HG02981 (cell line): Measurements from ENCODE around the gene MYO9B.

Experiments
- ATAC-seq: cut with Tn5 transposase; IDR thresholded peaks from one replicate; pipeline ENCODE4 v1.9.1; 2021; ENCODE audit warnings: mild to moderate bottlenecking, moderate library complexity; ENCODE audit not compliant: unreplicated experiment

Gene MYO9B

DNA sequence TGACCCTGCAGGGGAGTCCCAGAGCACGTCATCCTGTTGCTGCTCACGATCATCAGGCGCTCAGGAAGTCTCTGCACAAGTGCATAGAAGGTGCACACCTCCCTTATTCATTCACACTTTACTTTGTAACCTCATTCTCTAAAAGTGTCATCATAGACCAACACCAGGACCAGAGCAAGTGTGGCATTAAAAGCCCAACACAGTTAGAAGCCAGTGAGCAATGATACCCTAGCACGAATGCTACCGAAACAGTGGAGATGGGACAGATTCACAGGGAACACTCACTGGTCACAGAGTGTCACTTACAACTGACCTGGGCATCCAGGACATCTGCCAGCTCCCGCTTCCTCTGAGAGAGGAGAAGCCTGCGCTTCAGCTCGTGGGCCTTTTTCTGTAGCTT, 17.3 kb upstream of the MYO9B start:
- no peak for ATAC-seq

DNA sequence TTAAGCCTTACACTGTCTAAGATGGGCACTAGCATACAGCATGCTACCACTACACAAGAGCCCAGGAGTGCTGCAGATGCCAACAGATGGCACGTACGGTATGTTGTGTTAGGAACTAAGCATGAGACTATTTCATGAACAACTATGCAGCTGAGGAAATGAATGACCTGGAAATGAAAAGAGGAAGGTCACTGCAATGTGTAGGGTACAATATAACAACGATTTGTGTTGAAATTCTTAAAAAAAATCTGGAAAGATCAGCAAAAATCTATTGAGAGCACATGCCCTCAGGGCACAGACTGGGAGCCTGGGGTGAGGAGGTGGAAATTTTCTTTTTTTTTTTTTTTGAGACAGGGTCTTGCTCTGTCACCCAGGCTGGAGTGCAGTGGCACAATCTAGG, 14.8 kb upstream of the MYO9B start:
- ATAC-seq = no peak

DNA sequence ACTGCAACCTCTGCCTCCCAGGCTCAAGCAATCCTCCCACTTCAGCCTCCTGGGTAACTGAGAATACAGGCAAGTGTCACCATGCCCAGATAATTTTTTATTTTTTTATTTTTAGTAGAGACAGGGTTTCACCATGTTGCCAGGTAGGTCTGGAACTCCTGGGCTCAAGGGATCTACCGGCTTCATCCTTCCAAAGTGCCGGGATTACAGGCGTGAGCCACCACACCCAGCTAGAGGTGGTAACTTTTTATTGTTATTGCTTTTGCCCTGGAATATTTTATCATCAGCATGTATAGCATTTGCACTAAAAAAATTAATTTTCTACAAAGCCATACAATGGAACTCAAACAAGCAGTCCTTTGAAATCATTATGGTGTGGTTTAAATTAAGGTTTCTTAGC, 14.4 kb upstream of the MYO9B start:
- no peak for ATAC-seq

DNA sequence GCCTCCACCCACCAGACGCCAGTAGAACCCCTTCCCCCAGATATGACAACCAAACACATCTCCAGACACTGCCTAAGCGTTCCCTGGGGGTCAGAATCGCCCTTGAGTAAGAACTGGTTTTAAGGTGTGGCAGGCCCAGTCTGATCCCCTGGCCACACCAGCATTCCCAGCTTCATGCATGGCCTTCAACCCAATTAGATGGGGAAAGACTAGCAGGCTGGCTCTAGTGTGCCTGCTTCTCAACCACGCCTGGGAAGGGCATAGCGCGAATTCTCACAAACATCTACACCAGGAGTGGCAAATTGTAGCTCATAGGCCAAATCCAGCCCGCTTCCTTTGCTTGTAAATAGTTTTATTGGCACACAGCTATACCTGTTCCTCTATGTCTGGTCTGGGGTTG, 13.9 kb upstream of the MYO9B start:
- ATAC-seq = no peak

DNA sequence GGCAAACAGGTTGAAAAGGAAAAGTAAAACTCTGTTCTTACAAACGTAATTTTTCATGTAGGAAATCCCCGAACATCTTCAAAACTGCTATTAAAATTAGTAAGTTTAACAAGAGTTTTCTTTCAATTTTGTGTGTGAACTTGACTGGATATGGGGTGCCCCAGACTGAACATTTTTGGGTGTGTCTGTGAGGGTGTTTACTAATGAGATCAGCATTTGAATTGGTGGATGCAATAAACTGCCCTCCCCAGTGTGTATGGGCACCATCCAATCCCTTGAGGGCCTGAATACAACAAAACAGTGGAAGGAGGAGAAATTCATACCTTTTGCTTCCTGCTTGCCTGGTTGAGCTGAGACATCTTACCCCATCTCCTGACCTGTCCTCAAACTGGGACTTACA, 12.1 kb upstream of the MYO9B start:
- ATAC-seq = no peak

DNA sequence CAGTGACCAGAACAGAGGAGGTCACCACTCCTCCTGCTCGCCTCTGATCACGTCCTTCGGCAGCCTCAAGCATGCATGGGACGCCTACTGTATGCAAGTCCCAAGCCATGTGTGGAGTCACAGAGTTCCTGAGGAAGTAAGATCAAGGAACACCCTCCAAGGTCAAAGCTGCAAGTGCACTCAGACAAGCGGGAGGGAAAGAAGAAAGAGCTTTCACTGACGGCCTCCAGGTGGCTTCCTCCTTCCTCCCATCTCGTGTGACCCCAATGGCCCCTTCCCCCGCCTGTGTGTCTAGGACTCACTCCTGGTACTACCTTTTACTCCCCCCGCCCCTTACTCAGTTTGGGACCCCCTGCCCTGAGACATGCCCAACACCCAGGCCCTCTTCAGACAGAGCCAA, 6.4 kb upstream of the MYO9B start:
- ATAC-seq = no peak

DNA sequence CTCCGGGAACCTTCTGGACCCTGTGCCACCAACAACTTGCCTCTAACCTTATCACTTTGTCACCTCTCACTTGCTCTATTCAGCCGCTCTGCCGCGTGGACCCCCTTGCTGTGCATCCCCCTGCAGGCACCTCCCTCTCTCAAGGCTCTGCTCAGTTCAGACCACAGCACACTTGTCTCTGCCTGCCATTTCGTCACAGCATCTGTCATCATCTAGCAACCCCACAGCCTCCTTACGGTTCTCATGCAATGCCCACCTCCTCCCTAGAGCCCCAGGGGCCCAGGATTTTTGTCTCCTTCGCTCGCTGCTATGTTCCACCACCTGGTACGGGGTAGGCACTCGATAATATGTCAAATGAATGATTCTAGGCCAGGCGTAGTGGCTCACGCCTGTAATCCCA, 5.2 kb upstream of the MYO9B start:
- ATAC-seq = no peak

DNA sequence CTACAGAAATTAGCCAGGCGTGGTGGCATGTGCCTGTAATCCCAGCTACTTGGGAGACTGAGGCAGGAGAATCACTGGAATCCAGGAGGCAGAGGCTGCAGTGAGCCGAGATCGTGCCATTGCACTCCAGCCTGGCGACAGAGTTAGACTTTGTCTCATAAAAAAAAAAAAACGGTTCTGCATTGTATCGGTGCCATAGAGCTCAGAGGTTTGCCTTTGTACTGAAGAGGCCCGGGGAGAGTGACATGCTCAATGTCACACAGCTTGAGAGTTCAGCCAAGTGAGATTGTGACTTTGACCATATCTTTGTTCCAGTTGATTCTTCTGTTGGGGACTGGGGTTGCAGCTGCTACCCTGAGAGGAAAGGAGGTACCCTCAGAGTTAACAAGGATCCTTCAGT, 4.7 kb upstream of the MYO9B start:
- no peak for ATAC-seq

DNA sequence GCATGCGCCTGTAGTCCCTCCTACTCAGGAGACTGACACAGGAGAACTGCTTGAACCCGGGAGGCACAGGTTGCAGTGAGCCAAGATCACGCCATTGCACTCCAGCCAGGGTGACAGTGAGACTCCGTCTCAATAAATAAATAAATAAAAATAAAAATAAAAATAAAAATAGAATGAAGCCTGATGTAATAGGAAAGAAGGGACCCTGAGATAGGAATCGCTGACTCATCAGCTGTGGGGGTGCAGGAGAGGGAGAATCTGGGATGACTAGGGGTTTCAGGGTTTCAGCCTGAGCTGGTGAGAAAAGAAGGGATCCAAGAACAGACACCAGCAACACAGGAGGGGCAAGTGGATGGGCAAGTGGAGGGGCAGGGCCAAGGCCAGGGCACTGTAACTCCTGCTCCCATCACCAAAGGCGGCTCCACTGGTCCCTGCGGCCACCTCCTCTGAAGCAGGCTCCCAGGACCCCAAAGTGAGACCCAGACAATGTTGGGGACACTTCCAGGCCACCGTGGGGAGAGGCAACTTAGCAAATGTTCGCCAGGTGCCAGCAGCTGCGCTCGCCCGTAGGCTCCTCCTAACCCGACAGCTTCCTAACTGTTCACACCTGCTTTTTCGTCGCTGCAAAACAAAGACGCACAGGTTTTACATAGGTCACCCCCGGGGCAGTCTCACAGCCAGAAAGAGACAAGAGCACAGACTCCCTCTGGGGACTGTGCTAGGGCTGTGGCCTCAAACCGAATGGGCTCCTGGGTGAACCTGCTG, 1.5 kb upstream of the MYO9B start:
- ATAC-seq = no peak

DNA sequence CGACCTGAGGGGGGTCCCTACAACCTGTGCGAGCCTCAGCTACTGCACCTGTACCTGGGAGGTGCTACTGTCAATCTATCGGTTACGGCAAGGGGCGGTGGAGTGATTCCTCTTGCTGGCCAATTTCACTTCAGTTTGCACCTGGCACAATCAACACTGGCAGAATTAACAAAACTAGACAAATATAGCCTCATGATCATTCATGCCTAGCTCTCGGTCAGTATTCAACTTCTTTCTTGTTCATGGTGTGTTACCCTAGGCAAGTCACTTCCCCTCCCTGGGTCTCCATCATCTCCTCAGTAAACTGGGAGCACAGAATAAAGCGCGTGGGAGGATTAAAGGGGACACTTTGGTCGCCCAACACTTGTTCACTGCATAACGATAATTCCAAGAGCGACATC, 943 bp upstream of the MYO9B start:
- ATAC-seq = no peak

DNA sequence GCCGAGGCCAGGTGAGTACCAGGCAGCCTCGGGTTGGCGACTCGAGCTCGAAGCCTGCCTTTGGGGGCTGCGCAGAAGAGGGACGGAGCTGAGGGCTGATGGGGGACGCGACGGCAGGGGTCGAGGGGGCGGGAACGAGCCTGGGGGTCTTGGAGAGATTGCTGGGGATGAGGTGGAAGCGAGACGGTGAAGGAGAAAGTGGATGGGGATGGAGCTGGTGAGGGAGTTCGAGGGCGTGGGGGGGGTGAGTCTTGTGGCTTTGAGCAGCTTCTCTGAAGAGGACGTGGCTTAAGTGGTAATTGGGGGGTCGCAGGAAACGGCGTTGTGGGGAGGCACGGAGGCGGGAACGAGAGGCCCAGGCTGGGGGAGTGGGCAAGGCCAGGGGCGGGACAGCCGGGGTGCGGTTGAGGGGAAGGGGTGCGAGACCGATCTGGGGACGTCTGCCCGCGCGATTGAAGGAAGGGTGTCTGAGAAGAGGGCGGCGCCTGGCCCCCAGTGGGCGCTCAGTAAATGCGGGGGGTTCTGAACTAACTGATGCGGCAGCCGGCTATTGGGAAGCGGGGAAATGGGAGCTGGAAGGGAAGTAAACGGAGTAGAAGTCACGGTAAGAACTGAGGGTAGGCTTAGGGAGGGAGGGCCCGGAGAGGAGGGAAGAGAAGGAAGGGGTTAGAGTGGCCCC, 426 bp downstream of the MYO9B start:
- ATAC-seq = no peak

DNA sequence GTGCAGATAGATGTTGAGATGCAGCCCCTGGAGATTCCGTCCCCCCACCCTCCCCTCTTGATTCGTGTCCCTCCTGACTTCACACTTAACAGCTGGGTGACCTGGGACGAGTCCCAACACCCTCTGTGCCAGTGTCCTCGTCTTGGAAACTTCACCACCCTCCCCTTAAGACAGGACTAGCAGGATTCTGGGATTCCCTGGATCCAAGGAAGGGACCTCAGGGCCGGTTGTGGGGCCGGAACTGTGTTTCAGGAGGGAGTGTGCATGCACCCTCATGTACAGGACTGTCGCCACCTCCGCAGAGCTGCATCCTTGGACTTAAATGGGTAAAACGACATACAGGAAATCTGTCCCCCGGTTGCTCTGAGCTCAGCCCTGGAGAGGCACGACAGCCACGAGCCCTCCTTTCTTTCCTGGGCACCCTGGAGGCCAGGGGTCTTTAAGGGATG, 990 bp downstream of the MYO9B start:
- no peak for ATAC-seq

DNA sequence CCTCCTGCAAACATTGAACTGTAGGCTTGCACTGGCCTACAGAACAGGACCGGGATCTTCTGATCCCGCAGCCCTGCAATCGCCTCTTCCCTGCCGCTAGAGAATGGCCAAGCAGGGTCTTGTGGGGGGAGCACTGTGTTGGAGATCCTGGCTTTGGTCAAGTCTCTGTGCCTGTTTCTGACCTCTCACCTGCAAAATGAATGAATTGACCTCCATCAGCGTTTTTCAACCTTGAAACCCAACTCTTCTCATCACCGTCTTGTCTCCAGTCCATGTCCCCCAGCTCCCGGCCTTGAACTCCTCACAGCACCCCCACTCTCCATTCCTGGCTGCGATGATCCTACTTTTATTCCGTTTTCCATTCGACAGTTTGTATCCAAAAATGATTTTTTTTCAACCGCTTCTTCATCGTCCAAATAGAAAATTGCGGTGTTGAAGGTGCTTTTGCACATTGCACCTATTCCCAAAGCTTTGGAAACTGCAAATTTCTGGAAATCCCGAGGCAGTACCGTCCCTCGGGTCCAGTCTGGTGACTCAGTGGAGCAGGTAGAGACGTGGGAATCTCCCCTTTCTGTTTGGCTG, 2.0 kb downstream of the MYO9B start:
- no peak for ATAC-seq

DNA sequence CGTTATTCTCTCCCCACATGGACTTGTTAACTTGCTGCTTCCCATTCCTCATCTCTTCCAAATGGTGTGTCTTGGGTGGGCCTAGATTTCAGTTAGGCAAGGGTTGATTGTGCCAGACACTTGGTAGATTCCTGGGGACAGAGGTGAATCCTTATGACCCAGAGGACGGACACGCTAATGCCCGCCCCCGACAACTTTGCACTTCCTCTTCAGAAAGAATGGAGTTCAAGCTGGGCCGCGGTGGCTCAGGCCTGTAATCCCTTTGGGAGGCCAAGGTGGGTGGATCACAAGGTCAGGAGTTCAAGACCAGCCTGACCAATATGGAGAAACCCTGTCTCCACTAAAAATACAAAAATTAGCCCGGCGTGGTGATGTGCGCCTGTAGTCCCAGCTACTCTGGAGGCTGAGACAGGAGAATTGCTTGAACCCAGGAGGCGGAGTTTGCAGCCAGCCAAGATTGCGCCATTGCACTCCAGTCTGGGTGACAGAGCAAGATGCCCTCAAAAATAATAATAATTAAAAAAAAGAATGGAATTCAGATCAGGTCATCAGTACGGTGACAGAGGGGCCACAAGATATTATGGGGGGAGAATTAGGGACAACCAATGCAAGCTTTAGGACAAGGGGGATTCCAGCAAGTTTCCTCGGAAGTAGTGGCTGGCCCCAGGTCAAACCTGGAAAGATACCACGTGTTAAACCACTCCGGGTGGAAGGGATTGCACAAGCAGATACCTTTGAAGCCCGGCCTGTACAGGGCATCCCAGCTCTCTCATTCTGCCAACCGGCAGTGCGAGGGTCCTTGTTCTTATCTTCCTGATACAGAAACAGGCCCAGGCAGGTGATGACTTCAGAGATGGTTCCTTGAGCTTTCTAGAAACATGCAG, 2.7 kb downstream of the MYO9B start:
- no peak for ATAC-seq

DNA sequence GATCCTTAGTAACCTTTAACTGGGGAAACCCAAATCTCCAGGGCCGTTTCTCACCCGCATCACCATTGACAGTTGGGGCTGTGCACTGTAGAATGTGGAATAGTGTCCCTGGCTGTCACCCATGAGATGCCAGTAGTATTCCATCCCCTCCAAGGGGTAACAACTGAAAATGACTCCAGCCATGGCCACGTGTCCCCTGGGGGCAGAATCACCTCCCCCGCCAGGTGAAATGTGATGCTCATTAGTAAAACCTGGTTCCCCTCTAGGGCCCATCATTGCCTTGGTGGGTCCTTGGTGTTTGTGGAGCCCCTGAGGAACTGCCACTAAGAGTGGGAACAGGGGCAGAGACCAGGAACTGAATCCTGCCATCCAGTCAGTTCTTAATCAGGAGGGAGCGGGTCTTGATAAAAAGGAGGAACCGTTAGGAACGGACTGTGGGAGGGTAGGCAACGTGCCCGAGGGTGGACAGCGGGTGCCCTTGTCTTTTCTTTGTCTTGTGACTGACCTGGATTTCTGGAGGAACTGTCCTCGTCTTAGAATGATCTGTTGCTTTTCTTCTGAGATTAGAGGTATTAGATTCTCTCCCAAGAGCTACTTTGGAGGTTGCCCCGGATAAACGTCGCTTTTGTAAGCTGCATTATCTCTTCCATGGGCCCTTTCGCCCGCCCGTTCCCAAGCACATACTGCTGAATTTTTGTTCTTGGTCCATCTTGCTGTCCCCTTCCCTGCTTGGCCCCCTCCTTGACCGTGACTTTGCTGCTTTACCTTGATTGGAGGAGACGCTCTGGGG, 3.5 kb downstream of the MYO9B start:
- no peak for ATAC-seq

DNA sequence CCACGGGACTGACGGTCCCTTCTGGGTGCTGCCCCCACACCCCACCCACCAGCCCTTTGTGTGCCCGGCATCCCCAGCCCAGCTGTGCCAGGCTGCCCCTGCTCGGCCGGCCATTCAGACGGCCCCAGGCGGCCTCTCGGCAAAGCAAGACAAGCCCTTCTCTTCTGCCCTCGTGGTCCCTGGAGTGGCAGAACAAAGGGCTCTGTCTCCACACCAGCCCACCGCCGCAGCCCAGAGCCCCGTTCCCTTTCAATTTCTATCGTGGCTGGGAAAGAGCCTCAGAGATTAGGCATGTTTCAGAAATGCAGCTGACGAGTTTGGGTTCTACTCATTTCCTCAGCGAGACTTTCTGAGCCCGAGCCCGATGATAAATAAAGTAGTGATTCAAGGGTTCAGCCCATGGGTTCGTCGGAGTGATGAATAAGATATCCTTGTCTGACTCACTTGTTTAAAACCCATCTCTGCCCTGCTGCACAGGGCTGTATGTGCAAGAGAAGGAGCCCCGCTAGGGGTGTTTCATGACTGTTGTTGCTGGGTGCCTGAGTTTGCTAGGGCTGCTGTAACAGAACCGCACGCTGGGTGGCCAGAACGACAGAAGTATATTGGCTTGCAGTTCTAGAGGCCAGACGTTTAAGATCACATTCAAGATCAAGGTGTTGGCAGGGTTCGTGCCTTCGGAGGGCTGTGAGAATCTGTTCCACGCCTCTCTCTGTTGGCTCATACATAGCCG, 4.3 kb downstream of the MYO9B start:
- ATAC-seq = peak; percentile 29

DNA sequence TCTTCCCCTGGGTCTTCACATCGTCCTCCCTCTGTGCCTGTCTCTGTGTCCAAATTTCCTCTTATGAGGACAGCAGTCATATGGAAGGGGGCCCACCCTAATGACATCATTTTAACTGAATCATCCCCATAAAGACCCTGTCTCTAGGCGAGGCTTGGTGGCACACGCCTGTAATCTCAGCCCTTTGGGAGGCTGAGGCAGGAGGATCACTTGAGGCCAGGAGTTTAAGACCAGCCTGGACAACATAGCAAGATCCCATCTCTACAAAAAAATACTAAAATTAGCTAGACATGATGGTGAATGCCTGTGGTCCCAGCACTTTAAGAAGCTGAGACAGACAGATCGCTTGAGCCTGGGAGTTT, 4.8 kb downstream of the MYO9B start:
- no peak for ATAC-seq

DNA sequence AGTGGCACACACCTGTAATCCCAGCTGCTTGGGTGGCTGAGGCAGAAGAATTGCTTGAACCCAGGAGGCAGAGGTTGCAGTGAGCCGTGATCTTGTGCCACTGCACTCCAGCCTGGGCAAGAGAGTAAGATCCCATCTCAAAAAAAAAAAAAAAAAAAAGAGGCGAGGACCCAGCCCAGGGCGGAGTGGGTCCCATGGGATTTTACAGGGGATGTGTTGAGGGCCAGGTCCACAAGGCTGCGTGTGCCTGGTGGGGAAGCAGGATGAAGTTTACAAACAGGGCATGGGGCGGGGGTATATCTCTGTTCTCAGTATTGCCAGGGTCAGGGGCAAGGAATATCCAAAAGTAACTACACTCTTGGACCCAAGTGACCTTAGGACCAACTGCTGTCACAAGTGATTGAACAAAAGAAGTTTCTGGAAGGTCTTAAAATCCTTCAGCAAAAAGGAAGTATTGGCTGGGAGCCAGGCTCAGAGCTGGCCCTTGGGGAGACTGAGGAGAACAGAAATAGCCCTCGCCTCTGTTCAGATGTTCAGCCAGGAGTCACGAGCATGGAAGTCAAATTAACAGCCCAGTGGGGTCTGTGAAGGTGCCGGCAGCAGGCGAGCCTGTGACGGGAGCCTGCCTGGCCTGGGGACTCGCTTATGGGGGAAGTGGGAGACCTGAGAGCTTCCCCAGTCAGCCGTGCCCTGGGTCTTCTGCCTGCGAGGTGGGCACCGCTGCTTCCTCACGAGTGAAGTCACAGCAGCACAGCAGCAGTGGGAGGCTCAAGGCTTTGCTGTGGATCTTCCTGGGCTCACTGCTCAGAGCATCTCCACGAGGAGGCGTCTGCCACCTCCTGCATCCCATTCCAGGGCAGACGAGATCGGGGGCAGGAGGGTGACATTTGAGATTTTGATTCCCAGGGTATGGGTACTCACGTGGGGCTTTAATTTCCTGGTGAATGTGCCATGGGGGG, 6.4 kb downstream of the MYO9B start:
- no peak for ATAC-seq

DNA sequence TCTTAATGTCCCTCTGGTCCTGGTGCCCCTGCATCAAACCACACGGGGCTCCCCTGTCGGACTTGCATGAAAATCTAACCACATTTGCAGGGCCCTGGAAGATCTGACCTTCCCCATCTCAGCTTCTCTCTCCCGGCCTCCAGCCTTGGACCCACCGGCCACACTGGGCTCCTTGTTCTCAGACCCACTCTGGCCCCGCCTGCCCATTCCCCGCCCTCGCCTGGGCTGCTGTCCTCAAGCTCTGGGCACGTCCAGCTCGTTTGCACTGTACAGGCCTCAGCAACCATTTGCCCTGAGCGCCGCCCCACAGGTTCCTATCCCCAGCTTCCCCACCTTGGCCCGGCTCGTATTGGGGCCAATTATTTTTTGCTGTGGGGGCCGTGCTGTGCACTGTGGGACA, 10.5 kb downstream of the MYO9B start:
- ATAC-seq = no peak
